MM.1S (cell line): ENCODE measurements around the gene CLNK.

Source experiments
- DNase-seq: peaks from one replicate; pipeline ENCODE4 v3.0.0-alpha.2; 2015
- H2AFZ ChIP-seq: fragments of 300-600 bp; sonication (generic); 2 replicates; pipeline ENCODE4 v1.6.0; 2016; ENCODE audit warnings: antibody characterized with exemption, low read length
- H3F3A ChIP-seq: fragments of 300-600 bp; sonication (generic); 2 replicates; pipeline ENCODE4 v1.6.1; 2016; ENCODE audit warnings: mild to moderate bottlenecking, antibody characterized with exemption, low read length, moderate library complexity, mixed read lengths; ENCODE audit not compliant: insufficient read depth
- H3K27ac ChIP-seq: fragments of 300-600 bp; sonication (generic); 2 replicates; pipeline ENCODE4 v1.5.1; 2016; ENCODE audit warnings: mild to moderate bottlenecking, low read length
- H3K27me3 ChIP-seq: fragments of 300-600 bp; sonication (generic); replicated peaks from 2 replicates; pipeline ENCODE4 v1.6.0; 2016; ENCODE audit warnings: low read length; ENCODE audit not compliant: insufficient read depth
- H3K36me3 ChIP-seq: fragments of 300-600 bp; sonication (generic); replicated peaks from 2 replicates; pipeline ENCODE4 v1.6.1; 2016; ENCODE audit warnings: mild to moderate bottlenecking, low read length, mixed read lengths; ENCODE audit not compliant: insufficient read depth
- H3K4me1 ChIP-seq: fragments of 300-600 bp; sonication (generic); 2 replicates; pipeline ENCODE4 v1.6.1; 2016; ENCODE audit warnings: low read length, mixed read lengths
- H3K4me2 ChIP-seq: fragments of 300-600 bp; sonication (generic); 2 replicates; pipeline ENCODE4 v1.6.0; 2016; ENCODE audit warnings: low read depth, low read length
- H3K4me3 ChIP-seq: fragments of 300-600 bp; sonication (generic); 2 replicates; pipeline ENCODE4 v1.5.1; 2016; ENCODE audit warnings: low read length, mixed read lengths
- H3K79me2 ChIP-seq: fragments of 300-600 bp; sonication (generic); 2 replicates; pipeline ENCODE4 v1.6.1; 2016; ENCODE audit warnings: mixed run types, low read length, mixed read lengths
- H3K9ac ChIP-seq: fragments of 300-600 bp; sonication (generic); 2 replicates; pipeline ENCODE4 v1.6.1; 2016; ENCODE audit warnings: low read length, mixed read lengths
- H3K9me2 ChIP-seq: fragments of 300-600 bp; sonication (generic); replicated peaks from 2 replicates; pipeline ENCODE4 v1.6.1; 2016; ENCODE audit warnings: mild to moderate bottlenecking, low read length, mixed read lengths; ENCODE audit not compliant: insufficient read depth
- H3K9me3 ChIP-seq: fragments of 300-600 bp; sonication (generic); replicated peaks from 2 replicates; pipeline ENCODE4 v1.6.1; 2016; ENCODE audit warnings: mild to moderate bottlenecking, low read length, mixed read lengths; ENCODE audit not compliant: insufficient read depth
- H4K20me1 ChIP-seq: fragments of 300-600 bp; sonication (generic); 2 replicates; pipeline ENCODE4 v1.6.1; 2016; ENCODE audit warnings: mild to moderate bottlenecking, low read length, moderate library complexity, mixed read lengths; ENCODE audit not compliant: insufficient read depth
- EZH2 ChIP-seq: fragments of 300-600 bp; sonication (generic); optimal IDR thresholded peaks from 2 replicates; pipeline ENCODE3; 2017; ENCODE audit warnings: low read depth, mild to moderate bottlenecking, antibody characterized with exemption, low read length, mixed read lengths
- EZH2phosphoT487 ChIP-seq: fragments of 300-600 bp; sonication (generic); IDR thresholded peaks from 2 replicates; pipeline ENCODE4 v1.6.1; 2018; ENCODE audit warnings: antibody characterized with exemption, low read length
- TF ChIP-seq, protein P1 (sequence below): fragments of 300-600 bp; sonication (generic); IDR thresholded peaks from 2 replicates; pipeline ENCODE4 v1.5.1; 2016; ENCODE audit warnings: antibody characterized with exemption, low read length, mixed read lengths

CLNK gene

DNA sequence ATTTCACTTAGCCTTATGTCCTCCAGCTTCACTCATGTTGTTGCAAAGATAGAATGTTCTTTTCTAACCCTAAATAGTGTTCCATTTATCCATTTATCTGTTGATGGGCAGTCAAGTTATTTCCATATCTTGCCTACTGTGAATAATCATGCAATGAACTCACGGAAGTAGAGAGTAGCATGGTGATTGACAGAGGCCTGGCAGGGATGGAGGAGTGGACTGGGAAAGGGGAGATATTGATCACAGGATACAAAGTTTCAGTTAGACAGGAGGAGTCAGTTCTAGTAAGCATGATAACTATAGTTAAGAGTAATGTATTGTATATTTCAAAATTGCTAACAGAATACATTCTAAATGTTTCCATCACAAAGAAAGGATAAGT is 10.3 kb upstream of the CLNK start:
- no peaks in the 10 kb centered on the region for H3F3A ChIP-seq
- no peaks in the 10 kb centered on the region for H3K4me1 ChIP-seq
- no peaks in the 10 kb centered on the region for H3K9me2 ChIP-seq
- H3K4me2 ChIP-seq = no peak overlapping the region
- no peak overlapping the region for H3K9ac ChIP-seq
- no peak overlapping the region for H3K27ac ChIP-seq
- TF ChIP-seq EZH2phosphoT487 (no peak), EZH2 (no peak)
- TF ChIP-seq, protein P1, sequence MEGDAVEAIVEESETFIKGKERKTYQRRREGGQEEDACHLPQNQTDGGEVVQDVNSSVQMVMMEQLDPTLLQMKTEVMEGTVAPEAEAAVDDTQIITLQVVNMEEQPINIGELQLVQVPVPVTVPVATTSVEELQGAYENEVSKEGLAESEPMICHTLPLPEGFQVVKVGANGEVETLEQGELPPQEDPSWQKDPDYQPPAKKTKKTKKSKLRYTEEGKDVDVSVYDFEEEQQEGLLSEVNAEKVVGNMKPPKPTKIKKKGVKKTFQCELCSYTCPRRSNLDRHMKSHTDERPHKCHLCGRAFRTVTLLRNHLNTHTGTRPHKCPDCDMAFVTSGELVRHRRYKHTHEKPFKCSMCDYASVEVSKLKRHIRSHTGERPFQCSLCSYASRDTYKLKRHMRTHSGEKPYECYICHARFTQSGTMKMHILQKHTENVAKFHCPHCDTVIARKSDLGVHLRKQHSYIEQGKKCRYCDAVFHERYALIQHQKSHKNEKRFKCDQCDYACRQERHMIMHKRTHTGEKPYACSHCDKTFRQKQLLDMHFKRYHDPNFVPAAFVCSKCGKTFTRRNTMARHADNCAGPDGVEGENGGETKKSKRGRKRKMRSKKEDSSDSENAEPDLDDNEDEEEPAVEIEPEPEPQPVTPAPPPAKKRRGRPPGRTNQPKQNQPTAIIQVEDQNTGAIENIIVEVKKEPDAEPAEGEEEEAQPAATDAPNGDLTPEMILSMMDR = no peak
- H3K27me3 ChIP-seq = no peaks in the 10 kb centered on the region
- H3K79me2 ChIP-seq = no peaks in the 10 kb centered on the region
- no peak overlapping the region for H2AFZ ChIP-seq
- no peaks in the 10 kb centered on the region for H4K20me1 ChIP-seq
- DNase-seq = no peak
- no peak overlapping the region for H3K4me3 ChIP-seq
- no peaks in the 10 kb centered on the region for H3K9me3 ChIP-seq
- no peaks in the 10 kb centered on the region for H3K36me3 ChIP-seq

DNA sequence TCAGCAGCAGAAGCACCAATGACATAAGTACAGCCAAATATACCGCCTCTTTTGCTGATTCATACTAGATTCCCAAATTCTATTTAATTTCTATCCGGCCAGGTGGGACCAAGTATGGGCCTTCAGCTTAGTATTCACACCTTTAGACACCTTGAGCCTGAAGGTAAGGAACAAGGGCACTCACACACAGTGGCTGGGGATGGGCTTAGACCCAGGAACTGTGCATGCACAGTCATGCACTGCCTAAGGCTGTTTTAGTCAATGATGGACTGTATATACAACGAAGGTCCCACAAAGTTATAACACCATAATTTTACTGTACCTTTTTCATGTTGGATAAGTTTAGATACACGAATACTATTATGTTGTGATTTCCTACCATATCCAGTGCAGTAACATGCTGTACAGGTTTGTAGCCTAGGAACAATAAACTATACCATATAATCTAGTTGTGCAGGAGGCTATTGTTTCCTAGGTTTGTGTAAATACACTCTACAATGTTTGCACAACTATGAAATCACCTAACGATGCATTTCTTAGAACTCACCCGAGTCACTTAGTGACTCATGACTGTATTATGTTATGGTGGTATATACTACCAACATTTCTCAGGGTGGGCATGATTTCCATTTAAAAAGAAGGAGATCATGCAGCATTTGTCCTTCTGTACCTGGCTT is 9.7 kb upstream of the CLNK start:
- TF ChIP-seq, protein P1 = no peak
- TF ChIP-seq EZH2phosphoT487 (no peak), EZH2 (no peak)
- H3K4me3 ChIP-seq = no peak overlapping the region
- no peaks in the 10 kb centered on the region for H3K27me3 ChIP-seq
- no peak overlapping the region for H3K4me2 ChIP-seq
- no peak overlapping the region for H3K27ac ChIP-seq
- no peaks in the 10 kb centered on the region for H3K79me2 ChIP-seq
- H2AFZ ChIP-seq = no peak overlapping the region
- no peaks in the 10 kb centered on the region for H3F3A ChIP-seq
- no peaks in the 10 kb centered on the region for H3K4me1 ChIP-seq
- H3K9me3 ChIP-seq = no peaks in the 10 kb centered on the region
- no peaks in the 10 kb centered on the region for H4K20me1 ChIP-seq
- no peak overlapping the region for H3K9ac ChIP-seq
- H3K36me3 ChIP-seq = no peaks in the 10 kb centered on the region
- no peaks in the 10 kb centered on the region for H3K9me2 ChIP-seq
- no peak for DNase-seq

DNA sequence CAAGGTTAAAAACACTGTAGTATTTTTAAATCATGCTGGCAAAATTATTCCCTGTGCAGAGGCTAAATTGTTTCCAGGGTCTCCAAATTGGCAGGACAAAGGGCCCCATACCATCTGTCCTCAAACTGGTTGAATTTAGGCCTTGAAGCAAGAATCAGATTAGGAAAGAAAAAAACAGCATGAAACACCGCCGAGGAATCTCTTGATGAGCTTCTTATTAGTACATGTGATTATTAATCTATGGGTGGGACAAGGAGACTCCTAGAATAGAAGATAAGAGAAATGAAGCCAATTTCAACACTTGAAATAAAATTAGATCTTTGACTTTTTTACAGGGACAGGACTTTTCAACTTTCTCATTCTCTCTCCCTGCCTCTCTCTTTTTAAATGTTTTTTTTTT is 7.1 kb upstream of the CLNK start:
- Histone ChIP-seq H3K79me2 (no peaks in the 10 kb centered on the region), H4K20me1 (no peaks in the 10 kb centered on the region), H3K9ac (no peak overlapping the region), H3K27ac (no peak overlapping the region), H3K36me3 (no peaks in the 10 kb centered on the region), H3K9me2 (no peaks in the 10 kb centered on the region), H3K4me2 (no peak overlapping the region), H3K4me3 (no peak overlapping the region), H3K9me3 (no peaks in the 10 kb centered on the region), H3F3A (no peaks in the 10 kb centered on the region), H3K4me1 (no peaks in the 10 kb centered on the region), H2AFZ (no peak overlapping the region), H3K27me3 (no peaks in the 10 kb centered on the region)
- DNase-seq = no peak
- TF ChIP-seq EZH2 (no peak), EZH2phosphoT487 (no peak)
- TF ChIP-seq, protein P1 = no peak
